Measurements from ENCODE around the gene CEP162. TPM values are rescaled to one million over a fixed set of nuclear protein-coding genes. Genes with fewer than 3 reads are reported as not detected.
"Not testable (repeated sequence)": the region's sequence is repeated elsewhere in the genome, so short reads cannot be mapped to it uniquely, and the experiment has no call there.

CEP162 gene
- total RNA-seq, 2 experiments from 2014 or later, result 2.6 to 2.8 TPM

GRCh38 chr6:84119277-84119676 lies 108.2 kb downstream of the CEP162 start:
- DNase-seq, result no peak
- CTCF ChIA-PET, result no interaction called here
- Histone ChIP-seq H3K36me3 (ENCODE audit: insufficient read depth, low read length) (no peaks in the 10 kb centered on the region), H3K9me3 (ENCODE audit: control insufficient read depth in 1 of 2, insufficient read depth in 1 of 2, low read length in 2 of 2) (peaks cover 0 to 21% of the 10 kb centered on the region in 2 experiments), H3K4me3 (ENCODE audit: low read length) (no peak overlapping the region), H3K27ac (ENCODE audit: low read depth in 1 of 2, low read length in 2 of 2) (no peak overlapping the region), H3K4me1 (ENCODE audit: insufficient read depth, low read length) (no peaks in the 10 kb centered on the region), H3K27me3 (ENCODE audit: control insufficient read depth in 1 of 2, insufficient read depth in 2 of 2, low read length in 2 of 2) (no peaks in the 10 kb centered on the region)
- H3K27ac Mint-ChIP-seq, result no peak overlapping the region
- TF ChIP-seq CTCF (IDR thresholded peaks at IDR 0.05), result no peak
- no peak for ATAC-seq (ENCODE audit: poor library complexity)
- peaks cover 13% of the 10 kb centered on the region for H3K9me3 Mint-ChIP-seq
- peaks cover 9% of the 10 kb centered on the region for H3K27me3 Mint-ChIP-seq
- H3K4me1 Mint-ChIP-seq (ENCODE audit: low read depth), result no peaks in the 10 kb centered on the region
- POLR2A ChIA-PET, result no interaction called here
- H3K36me3 Mint-ChIP-seq (ENCODE audit: low read depth), result peaks cover 29% of the 10 kb centered on the region
- intact Hi-C loops (cut with DNase I, micrococcal nuclease), result no loop called here
- no peak overlapping the region for H3K4me3 Mint-ChIP-seq

- CTCF ChIA-PET, result no interaction called here
- peaks cover 15% of the 10 kb centered on the region for H3K9me3 Mint-ChIP-seq
- intact Hi-C loops (cut with DNase I, micrococcal nuclease), result no loop called here
- Histone ChIP-seq H3K4me3 (ENCODE audit: low read length) (no peak overlapping the region), H3K4me1 (ENCODE audit: insufficient read depth, low read length) (no peaks in the 10 kb centered on the region), H3K27me3 (ENCODE audit: control insufficient read depth in 1 of 2, insufficient read depth in 2 of 2, low read length in 2 of 2) (no peaks in the 10 kb centered on the region), H3K27ac (ENCODE audit: low read depth in 1 of 2, low read length in 2 of 2) (no peak overlapping the region), H3K9me3 (ENCODE audit: control insufficient read depth in 1 of 2, insufficient read depth in 1 of 2, low read length in 2 of 2) (peaks cover 0 to 21% of the 10 kb centered on the region in 2 experiments), H3K36me3 (ENCODE audit: insufficient read depth, low read length) (no peaks in the 10 kb centered on the region)
- H3K27ac Mint-ChIP-seq, result no peak overlapping the region
- DNase-seq, result no peak
- no peak for TF ChIP-seq CTCF (IDR thresholded peaks at IDR 0.05)
- POLR2A ChIA-PET, result no interaction called here
- H3K36me3 Mint-ChIP-seq (ENCODE audit: low read depth), result peaks cover 18% of the 10 kb centered on the region
- H3K4me3 Mint-ChIP-seq, result no peak overlapping the region
- H3K27me3 Mint-ChIP-seq, result peaks cover 13% of the 10 kb centered on the region
- H3K4me1 Mint-ChIP-seq (ENCODE audit: low read depth), result no peaks in the 10 kb centered on the region
- ATAC-seq (ENCODE audit: poor library complexity), result no peak
Measured at GRCh38 chr6:84118191-84118590, 109.3 kb downstream of the CEP162 start.

- H3K27me3 Mint-ChIP-seq, result peaks cover 13% of the 10 kb centered on the region
- intact Hi-C loops (cut with DNase I, micrococcal nuclease); H3K4me1 Mint-ChIP-seq (ENCODE audit: low read depth); H3K27ac ChIP-seq (ENCODE audit: low read depth in 1 of 2, low read length in 2 of 2); H3K27ac Mint-ChIP-seq; ATAC-seq (ENCODE audit: poor library complexity); CTCF ChIA-PET; H3K4me3 Mint-ChIP-seq; H3K36me3 Mint-ChIP-seq (ENCODE audit: low read depth); DNase-seq; H3K36me3 ChIP-seq (ENCODE audit: insufficient read depth, low read length); H3K27me3 ChIP-seq (ENCODE audit: control insufficient read depth in 1 of 2, insufficient read depth in 2 of 2, low read length in 2 of 2); H3K4me1 ChIP-seq (ENCODE audit: insufficient read depth, low read length); H3K4me3 ChIP-seq (ENCODE audit: low read length); POLR2A ChIA-PET: not testable (repeated sequence)
- peaks cover 11% of the 10 kb centered on the region for H3K9me3 Mint-ChIP-seq
- peaks cover 0 to 21% of the 10 kb centered on the region in 2 experiments for H3K9me3 ChIP-seq (ENCODE audit: control insufficient read depth in 1 of 2, insufficient read depth in 1 of 2, low read length in 2 of 2)
Measured at GRCh38 chr6:84114933-84115594, 112.4 kb downstream of the CEP162 start.

GRCh38 chr6:84111351-84111750 lies 116.1 kb downstream of the CEP162 start:
- ATAC-seq (ENCODE audit: poor library complexity); H3K9me3 ChIP-seq (ENCODE audit: control insufficient read depth in 1 of 2, insufficient read depth in 1 of 2, low read length in 2 of 2); POLR2A ChIA-PET; H3K4me1 Mint-ChIP-seq (ENCODE audit: low read depth); H3K36me3 Mint-ChIP-seq (ENCODE audit: low read depth); H3K27me3 ChIP-seq (ENCODE audit: control insufficient read depth in 1 of 2, insufficient read depth in 2 of 2, low read length in 2 of 2); H3K4me1 ChIP-seq (ENCODE audit: insufficient read depth, low read length); CTCF ChIA-PET; H3K9me3 Mint-ChIP-seq; H3K4me3 ChIP-seq (ENCODE audit: low read length); H3K36me3 ChIP-seq (ENCODE audit: insufficient read depth, low read length); H3K27ac Mint-ChIP-seq; H3K27ac ChIP-seq (ENCODE audit: low read depth in 1 of 2, low read length in 2 of 2); H3K4me3 Mint-ChIP-seq; DNase-seq; intact Hi-C loops (cut with DNase I, micrococcal nuclease): not testable (repeated sequence)
- peaks cover 13% of the 10 kb centered on the region for H3K27me3 Mint-ChIP-seq
